Measurements from ENCODE around the gene PRDM9.
"Not testable (repeated sequence)": the region's sequence is repeated elsewhere in the genome, so short reads cannot be mapped to it uniquely, and the experiment has no call there.

GRCh38 chr5:23510434-23510833 lies 3.0 kb downstream of the PRDM9 start:
- not testable (repeated sequence) for TF ChIP-seq POLR2A (IDR thresholded peaks at IDR 0.05; ENCODE audit: control extremely low read depth in 1 of 2, low read depth in 2 of 2, low read length in 2 of 2); MAX (IDR thresholded peaks at IDR 0.05); FOSL1 (IDR thresholded peaks at IDR 0.05; ENCODE audit: insufficient read depth, low read depth, low read length); CTCF (IDR thresholded peaks at IDR 0.05; ENCODE audit: control extremely low read depth in 1 of 3, insufficient read depth in 1 of 3, low read depth in 1 of 3, low read length in 3 of 3); RXRA (IDR thresholded peaks at IDR 0.05; ENCODE audit: insufficient read depth, low read depth, low read length); EZH2 (IDR thresholded peaks at IDR 0.05; ENCODE audit: low read depth, low read length, severe bottlenecking); KDM4A (IDR thresholded peaks at IDR 0.05; ENCODE audit: low read depth, low read length, severe bottlenecking); SAP30 (IDR thresholded peaks at IDR 0.05; ENCODE audit: insufficient read depth, insufficient replicate concordance, low read length); TEAD4 (IDR thresholded peaks at IDR 0.05; ENCODE audit: low read depth, low read length); PHF8 (conservative IDR thresholded peaks at IDR 0.05; ENCODE audit: low read depth, low read length); RAD21 (IDR thresholded peaks at IDR 0.05 in 1 of 2, conservative IDR thresholded peaks at IDR 0.05 in 1 of 2; ENCODE audit: low read depth in 2 of 2, low read length in 2 of 2); SP1 (IDR thresholded peaks at IDR 0.05; ENCODE audit: low read depth, low read length); RBBP5 (IDR thresholded peaks at IDR 0.05; ENCODE audit: borderline replicate concordance, low read depth, low read length); EP300 (IDR thresholded peaks at IDR 0.05; ENCODE audit: borderline replicate concordance in 1 of 2, low read depth in 2 of 2, low read length in 2 of 2)

Measured in H1 (cell line).